ENCODE data around the gene TIAM2.
"Not testable (repeated sequence)": the region's sequence is repeated elsewhere in the genome, so short reads cannot be mapped to it uniquely, and the experiment has no call there.

TIAM2 gene

DNA sequence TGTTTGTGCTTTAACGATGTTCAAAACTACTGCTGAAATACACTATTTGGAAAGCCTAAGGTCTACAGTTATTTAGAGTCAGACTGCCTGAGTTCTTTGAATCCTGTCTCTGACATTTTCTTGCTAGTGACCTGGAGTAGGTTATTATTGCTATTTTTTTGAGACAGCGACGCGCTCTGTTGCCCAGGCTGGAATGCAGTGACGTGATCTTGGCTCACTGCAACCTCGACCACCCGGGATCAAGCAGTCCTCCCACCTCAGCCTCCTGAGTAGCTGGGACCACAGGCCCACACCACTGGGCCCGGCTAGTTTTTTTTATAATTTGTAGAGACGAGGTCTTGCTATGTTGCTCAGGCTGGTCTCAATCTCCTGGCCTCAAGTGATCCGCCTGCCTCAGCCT is 96.6 kb downstream of the TIAM2 start:
- DNase-seq (ENCODE audit: extremely low spot score) = no peak
- TF ChIP-seq, protein P1, sequence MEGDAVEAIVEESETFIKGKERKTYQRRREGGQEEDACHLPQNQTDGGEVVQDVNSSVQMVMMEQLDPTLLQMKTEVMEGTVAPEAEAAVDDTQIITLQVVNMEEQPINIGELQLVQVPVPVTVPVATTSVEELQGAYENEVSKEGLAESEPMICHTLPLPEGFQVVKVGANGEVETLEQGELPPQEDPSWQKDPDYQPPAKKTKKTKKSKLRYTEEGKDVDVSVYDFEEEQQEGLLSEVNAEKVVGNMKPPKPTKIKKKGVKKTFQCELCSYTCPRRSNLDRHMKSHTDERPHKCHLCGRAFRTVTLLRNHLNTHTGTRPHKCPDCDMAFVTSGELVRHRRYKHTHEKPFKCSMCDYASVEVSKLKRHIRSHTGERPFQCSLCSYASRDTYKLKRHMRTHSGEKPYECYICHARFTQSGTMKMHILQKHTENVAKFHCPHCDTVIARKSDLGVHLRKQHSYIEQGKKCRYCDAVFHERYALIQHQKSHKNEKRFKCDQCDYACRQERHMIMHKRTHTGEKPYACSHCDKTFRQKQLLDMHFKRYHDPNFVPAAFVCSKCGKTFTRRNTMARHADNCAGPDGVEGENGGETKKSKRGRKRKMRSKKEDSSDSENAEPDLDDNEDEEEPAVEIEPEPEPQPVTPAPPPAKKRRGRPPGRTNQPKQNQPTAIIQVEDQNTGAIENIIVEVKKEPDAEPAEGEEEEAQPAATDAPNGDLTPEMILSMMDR (IDR thresholded peaks at IDR 0.05; ENCODE audit: control extremely low read depth, extremely low read depth, low read depth, missing control alignments) = no peak
- ChIA-PET CTCF (interaction anchor here (1.1 to 1.8 kb wide), 2 partner anchors 10 to 22 kb away, joined by 4 to 5 read pairs; no protein-coding TSS in a partner anchor), POLR2A (no interaction called here)

DNA sequence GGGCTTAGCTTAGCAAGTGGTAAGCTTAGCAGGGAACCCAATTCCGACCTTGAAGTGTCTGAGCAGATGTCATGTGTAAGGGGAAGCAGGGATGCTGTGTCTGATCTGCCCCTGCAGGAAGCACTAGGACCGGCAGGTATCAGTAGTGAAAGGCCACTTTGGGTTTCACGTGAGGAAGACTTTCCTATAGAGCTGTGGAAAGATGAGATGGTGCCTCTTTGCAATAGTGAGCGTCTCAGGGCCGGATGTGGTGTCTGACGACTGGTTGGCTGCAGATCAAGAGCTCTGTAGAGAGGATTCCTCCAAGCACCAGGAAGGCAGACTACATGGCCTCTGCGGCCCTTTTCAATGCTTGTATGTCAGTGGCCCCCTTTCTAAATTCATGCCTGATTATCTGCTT is 98.3 kb downstream of the TIAM2 start:
- POLR2A ChIA-PET = no interaction called here
- CTCF ChIA-PET = interaction anchor here (1.2 kb wide), 1 partner anchor 16 kb away, joined by 3 read pairs; no protein-coding TSS in a partner anchor

DNA sequence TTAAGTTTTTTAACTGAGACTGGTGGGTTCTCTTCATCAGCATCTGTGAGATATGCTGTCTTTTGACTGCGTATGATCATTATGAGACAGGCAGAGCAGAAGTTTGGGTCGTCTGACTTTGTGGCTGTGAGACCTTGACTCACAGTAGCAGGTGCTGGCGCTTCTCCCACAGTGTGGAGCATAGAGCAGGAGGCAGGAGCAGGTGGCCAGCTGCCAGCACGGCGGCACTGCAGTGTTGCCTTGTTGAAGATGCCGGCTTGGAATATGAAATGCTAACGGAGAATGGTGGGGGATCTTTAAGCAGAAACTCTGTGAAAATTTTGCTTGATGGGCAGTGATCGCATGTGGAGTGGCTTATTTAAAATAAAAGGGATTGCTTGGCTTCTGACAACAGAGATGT is 105.0 kb downstream of the TIAM2 start:
- TF ChIP-seq, protein P1 (IDR thresholded peaks at IDR 0.05; ENCODE audit: control extremely low read depth, extremely low read depth, low read depth, missing control alignments) = no peak
- no peak for DNase-seq (ENCODE audit: extremely low spot score)
- ChIA-PET POLR2A (no interaction called here), CTCF (no interaction called here)

More for the DNA sequence above, 98.3 kb downstream of the TIAM2 start:
- TF ChIP-seq, protein P1 (IDR thresholded peaks at IDR 0.05; ENCODE audit: control extremely low read depth, extremely low read depth, low read depth, missing control alignments) = no peak
- no peak for DNase-seq (ENCODE audit: extremely low spot score)

DNA sequence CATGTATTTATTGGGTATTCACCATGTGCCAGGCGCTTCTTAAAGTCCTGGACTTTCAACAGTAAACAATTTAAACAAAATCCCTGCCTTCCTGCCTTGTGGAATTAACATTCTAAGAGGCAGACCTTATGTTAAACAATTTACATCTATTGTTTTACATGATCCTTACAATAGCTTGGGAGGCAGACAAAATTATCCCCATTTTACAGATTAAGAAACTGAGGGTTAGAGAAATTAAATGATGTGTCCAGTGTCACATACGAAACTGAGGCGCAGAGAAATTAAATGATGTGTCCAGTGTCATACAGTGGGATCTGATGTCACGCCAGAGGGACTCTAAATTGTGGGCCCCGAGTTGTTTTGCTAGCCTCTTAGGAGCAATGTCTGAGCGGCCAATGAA is 105.5 kb downstream of the TIAM2 start:
- CTCF ChIA-PET = no interaction called here
- DNase-seq (ENCODE audit: extremely low spot score) = no peak
- POLR2A ChIA-PET = no interaction called here
- TF ChIP-seq, protein P1 (IDR thresholded peaks at IDR 0.05; ENCODE audit: control extremely low read depth, extremely low read depth, low read depth, missing control alignments) = no peak

DNA sequence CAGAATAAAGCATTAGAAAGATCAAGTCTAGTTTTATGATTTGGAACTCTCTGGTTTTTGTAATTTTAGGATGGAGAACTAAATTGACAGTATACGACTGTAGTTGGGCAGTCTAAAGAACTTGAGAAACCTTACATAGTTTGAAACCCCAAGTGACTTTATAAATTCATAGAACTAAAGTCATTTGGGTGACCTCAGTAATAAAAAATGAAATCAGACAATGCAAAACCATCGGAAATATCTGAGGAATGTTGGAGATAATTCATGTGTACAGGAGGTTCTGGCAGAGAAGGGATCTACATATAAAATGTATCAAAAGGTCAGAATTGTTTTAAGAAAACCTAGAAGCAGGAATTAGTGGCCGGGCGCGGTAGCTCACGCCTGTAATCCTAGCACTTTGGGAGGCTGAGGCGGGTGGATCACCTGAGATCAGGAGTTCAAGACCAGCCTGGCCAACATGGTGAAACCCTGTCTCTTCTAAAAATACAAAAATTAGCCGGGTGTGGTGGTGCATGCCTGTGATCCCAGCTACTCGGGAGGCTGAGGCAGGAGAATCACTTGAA is 108.0 kb downstream of the TIAM2 start:
- DNase-seq (ENCODE audit: extremely low spot score); POLR2A ChIA-PET; CTCF ChIA-PET: not testable (repeated sequence)

DNA sequence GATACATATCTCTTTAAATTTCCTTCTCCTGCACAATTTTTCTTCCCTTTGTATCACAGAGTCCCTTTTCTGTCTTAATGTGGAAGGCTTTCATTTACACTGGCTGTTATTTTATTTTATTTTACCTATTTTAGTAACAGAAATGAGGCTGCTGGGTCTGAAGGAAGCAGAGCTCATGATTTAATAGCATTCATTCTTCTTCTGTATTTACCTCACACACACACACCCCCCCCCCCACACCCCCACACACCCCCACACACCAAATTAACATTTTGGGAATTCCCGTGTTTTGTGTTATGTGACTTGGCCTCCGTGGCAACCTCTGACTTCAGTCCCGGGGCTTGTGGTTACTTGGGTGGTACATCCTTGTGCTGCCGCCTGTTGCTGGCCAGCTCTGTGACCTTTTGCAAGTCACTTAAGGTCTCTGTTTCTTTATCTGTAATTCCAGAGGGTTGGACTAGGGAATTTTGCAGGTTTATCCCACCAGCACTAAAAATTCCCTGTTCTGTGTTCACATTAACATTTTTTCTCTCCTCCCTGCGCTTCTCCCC is 108.8 kb downstream of the TIAM2 start:
- TF ChIP-seq, protein P1 (IDR thresholded peaks at IDR 0.05; ENCODE audit: control extremely low read depth, extremely low read depth, low read depth, missing control alignments) = no peak
- CTCF ChIA-PET = no interaction called here
- POLR2A ChIA-PET = no interaction called here
- DNase-seq (ENCODE audit: extremely low spot score) = no peak

DNA sequence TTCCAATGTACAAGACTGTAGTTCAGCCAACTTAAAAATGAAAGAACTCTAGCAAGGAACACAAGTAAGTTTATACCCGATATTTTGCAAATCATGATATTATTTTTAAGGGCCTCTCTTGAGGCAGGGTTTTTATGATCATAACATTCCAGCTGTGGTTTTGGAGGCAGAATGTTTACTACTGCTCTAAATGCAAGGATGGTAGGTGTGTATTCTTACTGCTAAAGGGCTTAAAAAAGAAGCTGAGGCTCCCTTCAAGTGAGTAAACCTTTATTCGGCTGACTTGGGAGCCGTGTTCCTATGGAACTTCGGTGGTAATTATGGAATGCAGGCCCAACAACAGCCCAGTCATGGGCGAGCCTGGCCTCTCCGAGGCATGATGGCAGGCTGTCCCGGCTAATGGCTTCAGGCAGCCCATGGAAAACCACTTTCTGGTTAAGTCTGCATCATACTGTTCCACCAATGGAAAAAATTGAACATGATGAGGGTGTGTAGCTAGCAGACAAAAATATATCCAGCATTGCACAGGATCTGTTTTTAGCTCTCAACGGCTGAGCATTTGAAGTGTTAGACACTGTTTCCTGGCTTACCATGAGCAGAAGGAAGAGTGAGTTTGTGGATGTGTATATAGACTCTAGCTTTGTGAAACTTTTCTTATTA is 111.5 kb downstream of the TIAM2 start:
- ChIA-PET CTCF (interaction anchor here (1.2 kb wide), 1 partner anchor 17 kb away, joined by 3 read pairs; no protein-coding TSS in a partner anchor), POLR2A (no interaction called here)
- no peak for DNase-seq (ENCODE audit: extremely low spot score)
- TF ChIP-seq, protein P1 (IDR thresholded peaks at IDR 0.05; ENCODE audit: control extremely low read depth, extremely low read depth, low read depth, missing control alignments) = no peak
